NCI-H2196 (cell line): ENCODE measurements around the gene AMN1.
"Not testable (repeated sequence)": the region's sequence is repeated elsewhere in the genome, so short reads cannot be mapped to it uniquely, and the experiment has no call there.

Experiments
- DNase-seq: peaks from one replicate; lab custom pipeline; 2025; ENCODE audit not compliant: unreplicated experiment; lab: John Stamatoyannopoulos, UW

AMN1 gene

DNA sequence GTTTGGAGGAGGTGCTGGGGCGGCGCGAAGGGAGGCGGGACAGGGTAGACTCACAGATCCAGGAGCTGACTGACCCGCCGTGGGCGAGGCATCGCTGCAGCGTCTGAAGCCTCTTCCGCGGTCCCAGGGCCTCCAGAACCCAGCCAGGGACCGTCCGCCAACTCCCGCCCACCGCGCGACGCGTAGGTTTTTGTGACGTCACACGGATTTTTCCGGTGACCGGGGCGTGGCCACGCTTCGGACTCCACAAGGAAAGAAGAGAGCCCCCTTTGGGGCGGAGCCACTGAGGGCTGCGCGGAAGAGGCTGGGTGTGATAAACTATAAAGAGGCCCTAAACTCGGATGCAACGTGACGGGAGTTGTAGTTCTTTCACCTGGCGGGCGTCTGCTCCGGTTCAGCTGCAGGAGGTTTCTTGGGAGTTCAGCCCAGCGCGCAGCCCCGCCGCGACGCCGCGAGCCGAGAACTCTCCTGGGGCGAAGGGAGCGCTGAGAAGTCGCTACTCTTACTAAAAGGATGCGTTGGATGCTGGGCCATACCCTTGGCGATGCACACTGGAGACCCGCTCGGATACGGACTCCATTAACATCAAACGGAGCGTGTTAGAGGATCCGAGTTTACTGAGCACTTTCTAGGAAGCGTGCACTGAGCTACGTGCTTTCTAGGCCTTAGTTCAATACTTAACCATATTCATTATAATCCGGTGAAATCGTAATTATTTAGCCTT lies at the start of gene AMN1:
TSS of gene AMN1 (minus strand) at position 105 of the 724 bp plus-strand sequence. CDS start at position 92, 13 bp downstream.
- peak; percentile 99 for DNase-seq

DNA sequence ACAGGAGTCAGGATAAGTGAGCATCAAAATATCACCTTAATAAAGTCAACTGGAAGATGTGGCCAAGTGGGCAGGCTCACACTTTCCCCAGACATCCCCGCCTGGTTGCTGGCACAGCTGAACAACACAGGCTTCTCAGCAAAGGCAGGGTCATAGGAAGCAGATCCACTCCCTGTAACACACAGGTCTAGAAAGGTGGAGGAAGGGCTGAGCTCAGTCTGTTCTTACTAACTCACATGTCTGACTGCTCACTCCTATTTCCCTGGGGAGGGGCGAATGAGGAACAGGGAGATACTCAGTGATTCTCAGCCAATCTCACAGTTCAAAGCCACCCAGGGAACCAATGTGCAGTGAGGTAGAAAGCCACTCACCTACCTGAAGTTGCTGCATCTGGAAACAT lies 45.0 kb upstream of the AMN1 start:
- no peak for DNase-seq

DNA sequence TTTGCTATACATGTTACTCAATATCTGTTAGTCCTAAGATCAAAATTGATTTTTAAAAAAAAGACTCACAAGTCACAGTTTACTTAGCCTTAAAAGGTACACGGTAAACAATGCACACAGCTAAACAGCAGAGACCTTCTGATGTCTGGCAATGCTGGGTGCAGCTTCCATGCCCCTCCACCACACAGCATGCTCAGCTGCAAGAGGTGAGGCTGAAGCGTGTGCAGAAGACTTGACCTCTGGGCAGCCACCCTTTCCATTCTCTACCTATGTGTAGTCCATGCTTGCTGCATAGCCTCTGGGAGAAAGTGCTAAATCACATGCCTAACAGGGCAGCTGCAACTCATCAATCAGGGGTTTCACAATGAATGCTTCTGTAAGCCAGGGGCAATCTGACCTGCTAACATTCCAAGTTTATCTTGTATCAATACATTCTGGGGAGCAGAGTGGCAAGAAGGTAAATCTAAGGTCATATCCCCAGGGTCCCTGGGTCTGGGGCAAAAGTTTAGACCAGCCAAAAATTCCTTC lies 44.5 kb upstream of the AMN1 start:
- DNase-seq, result no peak

DNA sequence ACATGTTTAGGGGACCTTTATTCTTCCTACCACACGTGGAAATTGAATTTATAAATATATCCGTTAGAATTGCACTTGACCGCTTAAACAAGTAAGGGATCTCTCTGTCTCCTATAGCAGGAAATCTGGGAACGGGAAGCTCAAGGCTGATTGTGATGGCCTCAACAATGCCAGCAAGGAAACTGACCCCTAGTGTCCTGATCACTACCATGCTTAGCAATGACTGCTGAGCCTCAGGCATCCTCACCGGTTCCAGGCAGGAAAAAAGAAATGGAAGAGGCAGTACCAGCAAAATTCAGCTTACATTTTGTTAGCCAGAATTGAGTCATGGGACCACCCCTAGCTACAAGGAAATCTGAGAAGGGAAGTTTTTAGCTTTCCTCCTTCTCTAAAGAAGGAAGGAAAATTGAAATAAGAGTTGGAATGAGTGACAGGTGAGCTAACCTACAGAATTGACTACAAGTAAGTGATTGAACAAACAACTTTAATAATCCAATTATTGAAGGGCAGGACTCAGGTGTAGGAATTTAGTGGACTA lies 43.9 kb upstream of the AMN1 start:
- DNase-seq, result no peak

DNA sequence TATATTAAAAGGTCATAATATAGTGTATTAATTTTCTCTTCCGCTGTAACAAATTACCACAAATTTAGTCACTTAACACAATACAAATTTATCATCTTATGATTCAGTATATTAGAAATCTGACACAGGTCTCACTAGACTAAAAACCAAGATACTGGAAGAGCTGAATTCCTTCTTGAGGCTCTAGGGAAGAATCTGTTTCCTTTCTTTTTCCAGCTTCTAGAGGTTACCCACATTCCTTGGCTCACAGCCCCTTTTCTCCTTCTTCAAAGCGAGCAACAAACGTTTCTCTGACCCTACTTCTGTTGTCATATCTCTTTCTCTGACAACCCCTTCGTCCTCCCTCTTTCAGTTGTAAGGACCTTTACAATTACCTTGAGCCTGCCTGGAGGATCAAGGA lies 43.4 kb upstream of the AMN1 start:
- no peak for DNase-seq

DNA sequence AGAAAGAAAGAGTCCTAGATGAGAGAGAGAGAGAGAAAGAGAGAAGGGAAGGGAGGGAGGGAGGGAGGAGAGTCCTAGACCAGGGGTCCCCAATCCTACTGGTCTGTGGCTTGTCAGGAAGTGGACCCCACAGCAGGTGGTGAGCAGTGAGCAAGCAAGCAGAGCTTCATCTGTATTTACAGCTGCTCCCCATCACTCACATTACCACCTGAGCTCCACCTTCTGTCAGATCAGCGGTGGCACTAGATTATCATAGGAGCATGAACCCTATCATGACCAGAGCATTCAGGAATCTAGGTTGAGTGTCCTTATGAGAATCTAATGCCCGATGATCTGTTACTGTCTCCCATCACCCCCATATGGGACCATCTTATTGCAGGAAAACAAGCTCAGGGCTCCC lies 39.2 kb upstream of the AMN1 start:
- DNase-seq, result no peak

DNA sequence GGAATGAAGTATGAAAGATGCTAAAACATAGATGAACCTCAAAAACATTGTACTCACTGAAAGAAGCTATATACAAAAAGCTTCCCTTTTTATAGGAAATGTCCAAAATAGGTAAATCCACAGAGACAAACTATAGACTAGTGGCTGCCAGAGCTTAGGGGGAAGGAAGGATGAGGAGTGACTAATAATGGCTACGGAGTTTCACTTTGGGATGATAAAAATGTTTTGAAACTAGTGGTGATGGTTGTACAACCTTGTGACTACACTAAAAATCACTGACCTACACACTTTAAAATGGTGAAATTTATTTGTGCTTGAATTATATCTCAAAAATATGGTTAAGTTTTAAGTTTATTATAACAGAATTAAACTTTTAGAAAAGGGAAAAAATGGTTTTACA lies 37.1 kb upstream of the AMN1 start:
- no peak for DNase-seq

DNA sequence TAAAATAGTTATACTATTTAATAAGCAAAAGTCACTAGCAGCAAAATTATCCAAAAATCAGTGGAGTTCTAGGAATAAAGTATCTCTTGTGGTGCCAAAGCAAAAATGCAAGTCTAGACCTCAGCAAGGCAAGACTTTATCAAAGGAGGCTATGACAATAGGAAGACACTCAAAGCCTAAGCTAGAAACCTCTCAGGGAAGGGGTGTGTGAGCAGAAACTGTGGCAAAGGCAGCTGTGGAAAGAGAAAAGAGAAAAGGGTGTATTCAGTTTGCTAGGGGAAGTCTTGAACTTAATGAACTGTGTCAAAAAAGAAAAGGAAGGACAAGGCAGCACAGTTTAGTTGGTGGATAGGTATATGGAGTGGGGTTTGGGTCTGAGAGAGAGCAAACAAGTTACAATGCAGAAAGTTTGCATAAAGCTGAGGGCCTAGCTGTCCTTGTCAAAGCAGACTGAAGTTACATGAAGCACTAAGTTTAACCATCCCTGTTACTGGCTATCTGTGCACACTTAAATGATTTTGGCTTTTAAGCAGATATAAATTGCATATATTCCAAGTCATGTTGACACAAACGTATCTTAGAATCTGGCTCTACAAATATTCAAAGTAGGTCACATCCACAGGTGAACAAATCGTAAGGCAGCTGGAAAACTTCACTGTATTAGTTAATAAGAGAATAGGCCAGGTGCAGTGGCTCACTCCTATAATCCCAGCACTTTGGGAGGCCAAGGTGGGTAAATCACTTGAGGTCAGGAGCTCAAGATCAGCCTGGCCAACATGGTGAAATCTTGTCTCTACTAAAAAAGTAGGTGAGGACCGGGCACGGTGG lies 31.0 kb upstream of the AMN1 start:
- no peak for DNase-seq

DNA sequence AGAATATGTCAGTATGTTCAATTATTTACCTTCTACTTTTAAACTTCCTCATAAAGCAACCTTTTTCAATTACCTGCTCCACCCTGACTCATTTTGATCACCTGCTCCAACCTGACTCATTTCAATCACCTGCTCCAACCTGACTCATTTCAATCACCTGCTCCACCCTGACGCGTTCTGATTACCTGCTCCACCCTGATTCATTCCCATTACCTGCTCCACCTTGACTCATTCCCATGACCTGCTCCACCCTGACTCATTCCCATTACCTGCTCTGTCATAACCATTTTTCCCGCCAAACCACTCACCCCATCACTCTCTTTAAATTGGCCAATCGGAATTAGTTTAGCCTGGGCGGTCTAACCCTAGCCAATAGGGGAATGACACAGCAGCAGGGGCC lies 29.5 kb upstream of the AMN1 start:
- not testable (repeated sequence) for DNase-seq

DNA sequence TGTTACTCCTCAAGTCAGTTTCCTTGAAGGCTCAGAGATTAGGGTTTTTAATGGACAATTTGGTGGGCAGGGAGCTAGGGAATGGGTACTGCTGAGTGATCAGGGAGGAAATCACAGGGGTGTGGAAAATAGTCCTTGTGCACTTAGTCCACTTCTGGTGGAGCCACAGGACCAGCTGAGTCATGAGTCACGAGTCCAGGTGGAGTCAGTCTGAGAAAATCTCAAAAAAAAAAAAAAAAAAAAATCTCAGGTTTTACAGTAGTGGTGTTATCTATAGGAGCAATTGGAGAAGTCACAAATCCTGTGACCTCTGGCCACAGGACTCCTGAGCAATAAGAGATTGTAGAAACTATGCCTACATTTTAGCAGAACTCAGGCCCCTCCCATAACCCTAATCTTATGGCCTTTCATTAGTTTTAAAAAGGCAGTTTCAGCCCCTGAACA lies 28.2 kb upstream of the AMN1 start:
- DNase-seq, result no peak

DNA sequence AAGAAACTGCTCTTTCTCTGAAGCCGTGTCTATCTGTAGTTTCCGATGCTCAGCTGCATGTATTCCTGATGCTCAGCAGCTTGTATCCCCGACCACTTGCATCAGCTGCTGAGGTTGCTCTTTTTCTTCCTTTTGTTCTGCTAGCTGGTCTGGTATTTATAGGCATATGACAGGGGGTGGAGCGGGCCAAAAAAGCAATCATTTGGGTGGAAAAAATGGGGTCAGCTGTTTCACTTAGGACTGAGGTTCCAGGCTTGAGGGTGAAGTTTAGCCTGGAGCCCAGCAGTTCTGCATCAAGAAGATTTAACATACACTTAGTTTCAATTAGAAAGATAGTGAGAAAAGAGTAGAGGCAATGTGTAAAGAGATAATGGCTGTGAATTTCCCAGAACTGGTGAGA lies 23.6 kb upstream of the AMN1 start:
- no peak for DNase-seq

DNA sequence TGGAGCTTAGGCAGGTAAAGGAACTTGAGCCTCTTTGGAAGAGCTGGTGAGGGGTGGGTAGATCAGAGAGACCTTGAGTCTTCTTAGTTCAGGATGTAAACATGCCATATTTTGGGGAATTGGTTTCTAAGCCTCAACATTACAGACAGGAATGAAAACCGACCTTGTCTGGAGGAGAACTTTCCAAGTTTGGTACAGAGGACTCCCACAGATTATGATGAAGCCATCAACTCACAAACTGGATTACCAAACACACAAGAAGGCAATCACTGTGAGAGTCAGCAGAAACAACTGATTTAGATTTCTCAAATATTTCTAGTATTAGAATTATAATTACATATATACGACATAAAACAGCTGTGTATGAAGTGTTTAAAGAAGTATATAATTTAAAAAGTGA lies 22.3 kb upstream of the AMN1 start:
- DNase-seq, result no peak

DNA sequence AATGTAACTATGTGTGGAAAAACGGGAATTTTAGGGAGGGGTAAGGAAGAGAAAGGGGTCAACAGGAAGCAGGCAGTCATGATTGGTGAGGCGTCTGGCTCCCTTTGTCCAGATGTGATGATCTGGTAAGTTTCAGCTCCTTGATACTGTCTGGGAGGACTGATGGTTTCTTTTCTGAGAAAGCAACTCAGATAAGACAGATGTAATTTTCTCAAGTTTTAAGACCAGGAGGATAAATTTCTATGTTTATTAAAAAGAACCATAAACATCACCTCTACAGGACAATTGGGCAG lies 21.9 kb upstream of the AMN1 start:
- DNase-seq, result no peak

DNA sequence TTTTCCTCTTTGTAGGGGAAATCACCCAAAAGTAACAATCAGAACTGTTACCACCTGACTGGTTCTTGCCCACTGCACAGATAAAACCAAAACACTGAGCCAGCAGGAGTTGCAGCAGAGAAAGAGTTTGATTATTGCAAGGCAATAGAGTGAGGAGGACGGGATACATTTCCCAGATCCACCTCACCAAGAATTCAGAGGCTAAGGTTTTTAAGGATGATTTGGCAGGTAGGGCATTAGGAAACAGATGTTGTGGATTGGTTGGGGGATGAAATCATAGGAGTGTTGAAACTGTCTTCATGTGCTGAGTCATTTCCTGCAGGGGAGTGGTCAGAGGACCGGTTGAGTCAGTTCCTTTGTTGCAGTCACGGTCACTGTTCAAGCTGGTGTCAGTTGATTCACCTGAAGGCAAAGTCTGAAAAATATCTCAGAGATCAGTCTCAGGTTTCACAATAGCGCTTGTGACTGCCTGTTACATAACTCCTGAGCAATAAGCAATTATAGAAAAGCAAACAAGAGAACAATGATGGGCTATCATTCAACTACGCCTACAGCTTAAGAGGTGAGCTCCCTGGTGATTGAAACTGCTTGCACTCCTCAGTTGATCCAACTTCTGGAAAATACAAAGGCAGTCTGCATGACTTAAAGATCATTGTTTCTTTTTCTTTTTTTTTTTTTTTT lies 20.3 kb upstream of the AMN1 start:
- peak; percentile 90 for DNase-seq

DNA sequence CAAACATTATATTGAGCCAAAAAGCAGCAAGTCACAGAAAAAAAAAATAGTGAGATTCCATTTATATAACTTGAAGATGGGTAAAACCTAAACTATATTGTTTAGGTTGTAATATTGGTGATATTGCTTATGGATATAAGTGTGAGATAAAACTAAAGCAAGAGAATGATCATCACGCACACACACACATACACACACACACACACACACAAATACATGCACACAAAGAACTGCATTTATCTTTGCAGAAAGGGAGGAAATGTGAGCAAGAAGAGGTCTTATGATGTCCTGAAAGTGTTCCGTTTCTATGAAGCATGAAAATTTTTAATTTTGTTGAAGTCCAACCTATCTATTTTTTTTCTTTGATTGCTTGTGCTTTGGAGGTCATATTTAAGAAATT lies 16.4 kb upstream of the AMN1 start:
- no peak for DNase-seq

DNA sequence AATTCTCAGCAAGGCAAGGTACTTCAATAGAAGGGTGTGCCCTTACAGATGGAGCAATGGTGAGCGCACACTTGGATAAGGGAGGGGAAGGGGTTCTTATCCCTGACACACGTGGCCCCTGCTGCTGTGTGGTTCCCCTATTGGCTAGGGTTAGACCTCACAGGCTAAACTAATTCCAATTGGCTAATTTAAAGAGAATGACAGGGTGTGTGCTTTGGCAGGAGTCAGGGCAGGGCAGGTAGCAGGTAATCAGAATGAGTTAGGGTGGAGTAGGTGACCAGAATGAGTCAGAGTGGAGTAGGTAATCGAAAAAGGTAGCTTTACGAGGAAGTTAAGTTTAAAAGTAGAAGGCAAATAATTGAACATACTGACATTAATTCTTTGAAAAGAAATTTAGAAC lies 15.5 kb upstream of the AMN1 start:
- DNase-seq, result not testable (repeated sequence)

DNA sequence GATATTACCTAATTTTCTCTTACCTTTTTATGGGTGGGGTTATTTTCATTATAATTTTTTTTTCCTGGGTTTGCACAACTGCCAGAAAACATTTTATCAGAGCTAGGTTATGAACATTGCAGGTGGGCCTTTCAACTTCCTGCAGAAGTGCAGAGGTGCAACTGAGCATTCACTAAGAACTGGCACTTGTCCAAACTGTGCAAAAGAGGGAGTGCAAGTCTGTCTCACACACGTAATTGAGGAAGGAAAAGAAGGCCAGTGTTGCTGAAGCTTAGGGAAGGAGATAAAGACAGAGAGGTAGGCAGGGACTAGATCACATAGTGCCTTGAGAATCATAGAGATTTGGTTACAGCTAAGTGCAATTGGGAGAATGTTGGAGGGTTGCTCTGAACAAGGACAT lies 14.1 kb upstream of the AMN1 start:
- DNase-seq, result no peak

DNA sequence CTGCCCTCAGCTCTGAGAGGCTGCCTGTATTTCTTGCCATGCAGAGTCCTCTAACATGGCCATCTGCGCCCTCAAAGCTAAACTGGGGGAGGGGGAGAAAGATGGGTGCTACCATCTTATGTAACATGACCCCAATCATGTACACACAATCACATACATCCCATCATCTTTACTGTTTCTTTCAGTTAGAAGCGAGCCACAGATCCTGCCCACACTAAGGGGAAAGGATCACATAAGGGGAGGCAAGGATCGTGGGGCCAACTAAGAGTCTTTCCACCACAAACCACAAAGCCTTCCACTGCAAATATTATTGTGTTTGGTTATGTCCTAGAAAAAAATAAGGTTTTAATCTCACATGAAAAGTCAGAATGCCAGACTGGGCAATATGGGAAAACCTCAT lies 11.8 kb upstream of the AMN1 start:
- DNase-seq, result no peak

DNA sequence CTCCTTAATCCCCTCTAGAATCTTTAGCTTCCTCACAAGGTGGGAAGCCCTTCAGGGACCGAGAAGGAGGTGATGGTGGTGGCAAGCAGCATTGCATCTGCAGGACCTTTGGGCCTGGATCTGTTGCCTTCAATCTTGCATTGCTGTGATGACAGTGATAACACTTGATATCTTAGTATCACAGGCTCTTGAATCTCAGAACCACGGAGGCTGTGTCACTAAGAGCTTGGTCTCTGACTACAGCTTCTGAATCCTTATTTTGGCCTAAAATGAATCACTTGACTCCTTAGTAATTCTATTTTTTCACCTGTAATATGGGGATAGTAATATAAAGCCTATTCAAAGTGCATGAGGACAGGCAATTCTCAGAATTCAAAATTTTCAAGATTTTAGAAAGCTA lies 8.9 kb upstream of the AMN1 start:
- no peak for DNase-seq

DNA sequence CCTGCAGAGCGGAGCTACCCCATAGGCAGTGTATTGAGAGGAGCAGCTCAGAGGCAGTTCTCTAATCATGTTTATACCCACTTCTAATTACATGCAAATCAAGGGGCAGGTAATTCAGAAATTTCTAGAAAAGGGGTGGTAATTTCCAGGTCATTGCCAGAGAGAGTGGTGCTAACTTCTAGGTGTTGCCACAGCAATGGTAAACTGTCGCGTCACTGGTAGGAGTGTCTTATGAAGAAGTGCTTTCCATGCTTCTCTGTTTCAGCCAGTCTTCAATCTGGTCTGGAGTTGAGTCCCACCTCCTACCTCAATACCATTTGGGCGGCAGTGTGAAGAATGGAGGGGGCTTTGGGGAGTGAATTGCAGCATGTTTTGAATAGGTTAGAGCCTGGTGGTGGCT lies 8.5 kb upstream of the AMN1 start:
- no peak for DNase-seq

DNA sequence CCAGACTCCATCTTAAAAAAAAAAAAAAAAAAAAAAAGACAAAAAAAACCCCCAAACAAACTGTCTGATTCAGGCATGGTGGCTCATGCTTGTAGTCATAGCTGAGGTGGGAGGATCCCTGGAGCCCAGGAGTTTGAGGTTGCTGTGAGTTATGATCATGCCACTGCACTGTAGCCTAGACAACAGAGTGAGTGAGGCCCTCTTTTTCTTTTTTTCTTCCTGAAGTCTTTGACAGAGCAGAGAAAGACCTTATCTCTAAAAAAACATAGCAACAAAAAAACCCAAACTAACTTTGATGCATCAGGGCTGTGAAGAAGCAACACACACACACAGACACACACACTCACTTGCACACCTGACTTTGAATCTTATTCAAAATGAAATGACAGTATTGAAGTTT lies 7.7 kb upstream of the AMN1 start:
- no peak for DNase-seq
